ENCODE data around the gene TAX1BP1.

- TF ChIP-seq POLR2A (IDR thresholded peaks at IDR 0.05; ENCODE audit: low read length) (no peak), GATA1 (IDR thresholded peaks at IDR 0.05; ENCODE audit: low read depth, low read length) (no peak)
Measured at GRCh38 chr7:27697861-27698430, 42.0 kb upstream of the TAX1BP1 start.

Data from erythroblast (primary cell).